ENCODE measurements around the gene FDXR.

DNA sequence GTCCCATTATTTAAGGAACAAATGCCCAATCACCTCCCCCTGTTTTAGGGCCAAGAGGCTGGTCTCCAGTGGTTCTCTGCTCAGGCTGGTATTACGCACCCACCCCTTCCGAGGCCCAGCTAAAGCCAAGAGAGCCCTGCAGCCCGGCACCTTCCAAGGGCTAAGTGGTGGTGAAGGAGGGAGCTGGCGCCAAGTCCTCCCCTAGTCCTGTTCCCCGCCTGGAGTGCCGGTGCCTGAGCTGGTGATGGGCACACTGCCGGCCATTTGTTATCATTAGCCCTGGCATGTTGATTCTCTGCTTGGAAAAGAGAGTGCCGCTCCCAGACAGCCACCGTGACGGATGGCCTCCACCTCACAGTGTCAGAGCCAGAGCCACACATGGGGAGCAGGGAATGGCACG, 45.0 kb downstream of the FDXR start:
- no peak for TF ChIP-seq CTCF (IDR thresholded peaks at IDR 0.05)
- no peak for TF ChIP-seq POLR2A (IDR thresholded peaks at IDR 0.05)
- TF ChIP-seq EP300 (IDR thresholded peaks at IDR 0.05) = no peak
